Measurements from ENCODE around the gene ERVMER34-1.
A peak's percentile ranks its signal among the peaks of the same experiment; 100 is the strongest.

ERVMER34-1 gene

GRCh38 chr4:52783069-52783468 is 31.8 kb upstream of the ERVMER34-1 start:
- no peak overlapping the region for H3K4me3 ChIP-seq (ENCODE audit: low read length)
- DNase-seq (ENCODE audit: low read depth) = no peak
- no peak for TF ChIP-seq CTCF (conservative IDR thresholded peaks at IDR 0.05; ENCODE audit: low read length)

GRCh38 chr4:52780617-52781354 is 29.6 kb upstream of the ERVMER34-1 start:
- no peak for TF ChIP-seq CTCF (conservative IDR thresholded peaks at IDR 0.05; ENCODE audit: low read length)
- no peak for DNase-seq (ENCODE audit: low read depth)
- no peak overlapping the region for H3K4me3 ChIP-seq (ENCODE audit: low read length)

GRCh38 chr4:52780206-52780605 is 29.0 kb upstream of the ERVMER34-1 start:
- no peak for TF ChIP-seq CTCF (conservative IDR thresholded peaks at IDR 0.05; ENCODE audit: low read length)
- H3K4me3 ChIP-seq (ENCODE audit: low read length) = no peak overlapping the region
- peak; percentile 71 for DNase-seq (ENCODE audit: low read depth)

- H3K4me3 ChIP-seq (ENCODE audit: low read length) = no peak overlapping the region
- DNase-seq (ENCODE audit: low read depth) = no peak
- no peak for TF ChIP-seq CTCF (conservative IDR thresholded peaks at IDR 0.05; ENCODE audit: low read length)
Observed at GRCh38 chr4:52760256-52760655, 9.0 kb upstream of the ERVMER34-1 start.

- DNase-seq (ENCODE audit: low read depth) = no peak
- H3K4me3 ChIP-seq (ENCODE audit: low read length) = no peak overlapping the region
- no peak for TF ChIP-seq CTCF (conservative IDR thresholded peaks at IDR 0.05; ENCODE audit: low read length)
Observed at GRCh38 chr4:52755426-52755825, 4.2 kb upstream of the ERVMER34-1 start.

- no peak for DNase-seq (ENCODE audit: low read depth)
- no peak for TF ChIP-seq CTCF (conservative IDR thresholded peaks at IDR 0.05; ENCODE audit: low read length)
- H3K4me3 ChIP-seq (ENCODE audit: low read length) = no peak overlapping the region
Observed at GRCh38 chr4:52752936-52753335, 1.7 kb upstream of the ERVMER34-1 start.

- H3K4me3 ChIP-seq (ENCODE audit: low read length) = peak overlapping the region; percentile 57
- no peak for TF ChIP-seq CTCF (conservative IDR thresholded peaks at IDR 0.05; ENCODE audit: low read length)
- DNase-seq (ENCODE audit: low read depth) = no peak
Observed at GRCh38 chr4:52751487-52751911, 274 bp upstream of the ERVMER34-1 start.

All from AG10803 (cell line).